ENCODE measurements around the gene KRT17.

GRCh38 chr17:41653421-41653820 is 29.0 kb upstream of the KRT17 start:
- no peak for TF ChIP-seq FOXP1 (CRISPR knock-in tag; IDR thresholded peaks at IDR 0.05; ENCODE audit: borderline replicate concordance)
- no peak for TF ChIP-seq TCF7 (CRISPR knock-in tag; IDR thresholded peaks at IDR 0.05; ENCODE audit: low read depth)
- no peak for TF ChIP-seq CTCF (IDR thresholded peaks at IDR 0.05)
- TF ChIP-seq NFYB (CRISPR knock-in tag; conservative IDR thresholded peaks at IDR 0.05; ENCODE audit: low read depth): no peak
- TF ChIP-seq NR3C1 (CRISPR knock-in tag; conservative IDR thresholded peaks at IDR 0.05; ENCODE audit: low read depth): no peak
- TF ChIP-seq ZNF317 (CRISPR knock-in tag; IDR thresholded peaks at IDR 0.05; ENCODE audit: borderline replicate concordance, low read depth): no peak
- TF ChIP-seq AFF4 (CRISPR knock-in tag; IDR thresholded peaks at IDR 0.05; ENCODE audit: borderline replicate concordance): no peak
- TF ChIP-seq ETV6 (CRISPR knock-in tag; IDR thresholded peaks at IDR 0.05): no peak
- no peak for TF ChIP-seq USF2 (CRISPR knock-in tag; IDR thresholded peaks at IDR 0.05)
- no peak for TF ChIP-seq CREB1 (CRISPR knock-in tag; IDR thresholded peaks at IDR 0.05)

All from WTC11 (cell line).